ENCODE measurements around the gene CBARP. TPM values are rescaled to one million over a fixed set of nuclear protein-coding genes. Genes with fewer than 3 reads are reported as not detected.

The CBARP gene
- total RNA-seq, 1 donor from 2014 or later, result 13.9 TPM

DNA sequence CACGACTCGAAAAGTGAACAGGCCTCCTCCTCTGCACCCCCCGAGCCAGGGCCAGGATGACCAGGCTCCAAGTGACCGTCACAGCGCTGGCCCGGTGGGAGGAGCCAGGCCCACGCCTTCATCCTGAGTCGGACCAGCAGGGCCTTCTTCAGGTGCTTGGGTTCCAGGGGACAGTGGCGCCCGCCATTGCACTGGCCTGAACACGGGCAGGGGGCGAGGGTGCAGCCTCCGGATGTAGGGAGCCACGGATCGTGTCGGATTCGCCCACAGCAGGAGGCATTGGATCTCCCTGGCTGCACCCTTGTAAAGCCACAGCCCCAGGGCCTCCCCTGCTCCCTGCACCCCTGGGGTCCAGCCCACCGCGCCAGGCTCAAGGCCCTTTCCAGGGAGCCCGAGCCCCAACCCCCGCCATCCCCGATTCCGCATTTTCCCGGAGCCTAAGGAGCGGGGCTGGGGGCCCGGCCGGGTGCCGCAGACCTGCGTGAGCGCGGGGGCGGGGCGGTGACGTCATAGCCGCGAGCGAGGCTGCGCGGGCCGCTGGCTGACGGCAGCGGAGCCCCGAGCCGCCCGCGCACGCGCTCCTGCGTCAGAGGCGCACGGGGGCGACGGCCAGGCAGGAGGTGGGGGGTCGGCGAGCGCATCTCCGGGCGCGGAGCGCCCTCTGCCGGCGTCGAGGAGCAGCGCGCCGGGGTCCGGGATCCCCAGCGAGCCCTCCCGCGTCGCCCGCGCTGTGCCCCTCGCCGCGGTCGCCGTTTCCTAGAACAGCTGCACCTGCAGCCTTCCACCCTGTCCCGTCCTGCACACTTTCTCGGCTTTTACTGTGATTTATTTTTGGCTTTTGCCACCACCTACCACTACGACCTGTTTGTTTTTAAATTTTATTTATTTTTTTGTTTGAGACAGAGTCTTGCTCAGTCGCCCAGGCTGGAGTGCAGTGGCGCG, 2.3 kb upstream of the CBARP start:
- DNase-seq (ENCODE audit: extremely low read depth, low read depth, low spot score), result no peak

DNA sequence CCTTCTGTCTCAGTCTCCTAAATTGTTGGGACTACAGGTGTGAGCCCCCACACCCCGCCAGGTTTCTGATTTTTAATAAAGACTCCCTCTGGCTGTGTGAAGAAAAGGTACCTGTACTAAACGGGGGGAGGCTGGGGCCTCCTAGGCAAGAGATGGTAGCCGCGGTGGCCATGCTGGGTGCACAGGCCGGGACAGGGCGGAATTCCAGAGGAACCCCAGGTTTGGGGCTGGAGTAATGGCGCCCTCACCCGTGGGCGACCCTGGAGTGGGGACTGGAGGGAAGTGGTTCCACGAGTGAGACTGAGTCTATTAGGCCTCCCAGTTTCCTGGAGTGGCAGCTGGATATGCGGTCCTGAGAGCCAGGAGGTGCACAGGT, 1.6 kb upstream of the CBARP start:
- DNase-seq (ENCODE audit: extremely low read depth, low read depth, low spot score), result no peak

DNA sequence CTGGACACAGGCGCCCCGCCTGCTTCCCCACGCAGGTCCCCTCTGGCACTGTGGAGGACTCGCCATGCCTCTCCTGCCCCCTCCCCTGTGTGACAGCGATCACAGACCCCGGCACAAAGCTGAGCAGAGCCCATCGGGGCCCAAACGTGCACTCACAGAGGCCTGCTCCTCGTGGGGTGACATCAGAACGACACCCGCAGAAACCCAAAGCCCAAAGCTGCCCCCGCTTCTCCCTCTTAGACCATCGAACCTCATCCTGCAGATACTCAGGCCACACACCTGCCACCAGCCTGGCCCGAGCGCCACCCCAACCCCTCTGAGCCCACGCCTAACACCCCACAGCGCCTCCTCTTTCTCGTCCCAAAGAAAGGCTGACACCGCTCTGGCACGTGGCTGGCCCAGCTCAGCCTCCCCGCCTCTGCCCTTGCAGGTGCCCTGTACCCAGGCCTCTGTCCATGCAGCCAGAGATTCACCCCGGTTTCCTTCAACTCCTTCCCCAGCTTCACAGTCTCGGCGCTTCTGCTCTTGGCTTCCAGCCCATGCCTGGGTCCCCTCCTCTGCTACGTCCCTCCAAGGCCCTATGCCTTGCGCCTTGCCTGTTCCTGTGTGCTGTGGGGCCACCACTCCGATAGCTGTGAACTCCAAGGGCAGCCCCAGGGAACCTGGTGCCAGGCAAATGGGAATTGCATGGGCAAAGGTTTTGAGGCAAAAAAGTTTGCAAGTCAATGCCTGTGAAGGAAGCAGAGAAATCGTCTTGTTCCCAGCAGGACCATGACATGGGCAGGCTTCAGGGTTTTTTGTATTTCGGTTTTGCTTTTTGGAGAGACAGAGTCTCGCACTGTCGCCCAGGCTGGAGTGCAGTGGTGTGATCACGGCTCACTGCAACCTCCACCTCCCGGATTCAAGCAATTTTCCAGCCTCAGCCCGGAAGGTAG, 831 bp upstream of the CBARP start:
- no peak for DNase-seq (ENCODE audit: extremely low read depth, low read depth, low spot score)

DNA sequence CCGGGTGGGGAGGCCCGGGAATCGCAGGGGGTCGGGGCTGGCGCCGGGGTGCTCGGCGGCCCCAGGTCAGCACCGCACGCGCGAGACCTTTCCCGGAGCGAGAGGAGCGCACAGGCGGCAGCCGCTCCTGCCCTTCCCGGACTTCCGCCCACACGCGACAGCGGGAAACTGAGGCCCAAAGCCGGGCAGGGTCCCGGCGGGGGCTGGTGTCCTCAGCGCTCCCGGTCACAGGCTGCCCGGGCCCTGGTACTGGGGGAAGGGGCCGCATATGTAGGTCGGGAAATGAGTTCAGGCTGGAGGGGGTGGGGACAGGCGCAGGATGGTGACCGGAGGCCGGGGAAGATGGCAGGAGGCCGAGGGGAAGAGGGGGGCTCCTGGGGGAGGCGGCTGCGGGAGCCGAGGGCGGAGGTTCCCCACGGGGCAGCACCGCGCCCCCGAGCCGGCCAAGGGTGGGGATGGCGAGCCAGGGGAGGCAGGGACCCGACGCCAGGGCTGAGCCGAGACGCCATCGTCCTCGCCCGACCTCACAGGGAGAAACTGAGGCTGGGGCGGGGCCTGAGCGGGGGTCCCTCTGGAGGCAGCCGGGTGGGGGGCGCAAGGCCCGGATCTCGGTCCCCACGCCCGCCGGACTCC, 662 bp downstream of the CBARP start:
- DNase-seq (ENCODE audit: extremely low read depth, low read depth, low spot score), result no peak

DNA sequence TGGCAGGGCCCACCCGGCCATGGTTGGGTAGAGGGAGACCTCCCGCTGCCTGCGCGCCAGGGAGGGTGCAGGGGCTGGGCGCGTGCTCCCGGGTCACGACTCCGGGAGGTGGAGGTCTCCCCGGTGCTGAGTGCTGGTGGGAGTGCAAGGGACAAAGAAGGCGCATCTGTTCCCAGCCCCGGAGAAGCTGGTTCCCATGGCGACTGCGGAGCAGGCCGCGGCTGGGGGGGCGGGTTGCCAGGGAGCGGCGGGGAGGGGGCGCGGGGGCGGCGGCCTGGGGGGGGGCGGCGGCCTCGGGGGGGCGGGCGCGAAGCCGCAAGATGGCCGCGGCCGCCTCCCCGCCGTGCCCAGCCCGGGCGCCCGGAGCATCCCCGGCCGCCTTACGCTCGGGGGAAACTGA, 1.2 kb downstream of the CBARP start:
- no peak for DNase-seq (ENCODE audit: extremely low read depth, low read depth, low spot score)

DNA sequence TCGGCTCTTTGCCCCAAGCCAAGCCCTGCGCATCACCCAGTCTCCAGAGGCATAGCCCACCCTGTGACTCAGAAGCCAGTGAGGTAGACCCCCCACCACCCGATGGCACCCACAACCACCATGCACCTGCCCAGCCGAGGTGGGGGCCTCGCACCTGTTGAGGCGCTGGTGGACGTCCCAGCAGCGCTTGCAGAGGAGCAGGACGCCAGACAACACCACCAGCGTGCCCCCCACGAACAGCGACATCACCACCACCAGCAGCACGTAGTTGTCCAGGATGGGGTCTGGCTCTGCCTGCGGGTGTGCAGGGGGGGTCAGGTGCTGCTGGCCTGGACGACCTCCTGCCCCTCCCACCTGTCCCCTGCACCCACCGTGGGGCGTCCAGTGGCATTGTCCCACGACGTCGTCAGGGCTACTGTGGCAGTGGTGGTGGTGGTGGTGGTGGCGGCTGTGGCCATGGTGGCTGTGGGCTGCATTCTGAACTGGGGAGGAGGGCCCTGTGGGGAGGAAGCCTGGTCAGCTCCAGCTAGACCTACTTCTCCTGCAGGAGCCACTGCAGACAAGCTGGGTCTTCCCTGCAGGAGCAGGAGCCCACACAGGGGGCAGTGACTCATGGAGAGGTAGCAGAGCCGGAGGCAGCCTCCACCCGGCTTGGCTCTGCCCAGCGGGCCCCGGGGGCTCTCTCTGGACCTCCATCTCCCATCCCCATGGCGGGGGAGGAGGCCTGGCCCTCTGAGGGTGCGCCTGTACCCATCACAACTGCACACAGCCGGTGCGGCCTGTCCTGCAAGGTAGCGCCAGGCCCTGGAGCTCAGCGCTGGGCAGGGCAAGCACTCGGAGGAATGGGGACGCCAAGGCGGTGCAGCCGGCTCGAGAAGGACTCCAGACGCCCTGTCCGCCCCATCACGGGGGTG, 1.9 kb downstream of the CBARP start:
- no peak for DNase-seq (ENCODE audit: extremely low read depth, low read depth, low spot score)

DNA sequence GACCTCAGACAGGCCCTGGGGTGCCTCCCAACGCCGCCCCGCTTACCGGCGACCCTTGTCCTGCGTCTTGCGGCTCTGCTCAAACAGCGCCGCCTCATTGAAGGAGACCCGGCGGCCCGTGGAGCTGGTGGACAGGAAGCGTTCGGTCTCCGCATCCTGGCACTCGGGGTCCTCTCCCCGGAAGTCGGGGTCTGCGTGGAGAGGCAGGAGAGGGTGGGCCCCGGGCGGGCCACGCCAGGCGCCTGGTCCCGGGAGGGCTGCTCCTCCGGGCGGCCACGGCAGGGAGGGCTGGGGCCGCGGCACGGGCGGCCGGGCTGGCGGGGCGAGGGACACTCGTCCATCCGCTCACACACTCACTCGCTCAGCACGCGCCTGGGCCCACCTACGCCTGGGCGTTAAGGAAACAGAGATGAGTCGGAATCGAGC, 2.8 kb downstream of the CBARP start:
- no peak for DNase-seq (ENCODE audit: extremely low read depth, low read depth, low spot score)

DNA sequence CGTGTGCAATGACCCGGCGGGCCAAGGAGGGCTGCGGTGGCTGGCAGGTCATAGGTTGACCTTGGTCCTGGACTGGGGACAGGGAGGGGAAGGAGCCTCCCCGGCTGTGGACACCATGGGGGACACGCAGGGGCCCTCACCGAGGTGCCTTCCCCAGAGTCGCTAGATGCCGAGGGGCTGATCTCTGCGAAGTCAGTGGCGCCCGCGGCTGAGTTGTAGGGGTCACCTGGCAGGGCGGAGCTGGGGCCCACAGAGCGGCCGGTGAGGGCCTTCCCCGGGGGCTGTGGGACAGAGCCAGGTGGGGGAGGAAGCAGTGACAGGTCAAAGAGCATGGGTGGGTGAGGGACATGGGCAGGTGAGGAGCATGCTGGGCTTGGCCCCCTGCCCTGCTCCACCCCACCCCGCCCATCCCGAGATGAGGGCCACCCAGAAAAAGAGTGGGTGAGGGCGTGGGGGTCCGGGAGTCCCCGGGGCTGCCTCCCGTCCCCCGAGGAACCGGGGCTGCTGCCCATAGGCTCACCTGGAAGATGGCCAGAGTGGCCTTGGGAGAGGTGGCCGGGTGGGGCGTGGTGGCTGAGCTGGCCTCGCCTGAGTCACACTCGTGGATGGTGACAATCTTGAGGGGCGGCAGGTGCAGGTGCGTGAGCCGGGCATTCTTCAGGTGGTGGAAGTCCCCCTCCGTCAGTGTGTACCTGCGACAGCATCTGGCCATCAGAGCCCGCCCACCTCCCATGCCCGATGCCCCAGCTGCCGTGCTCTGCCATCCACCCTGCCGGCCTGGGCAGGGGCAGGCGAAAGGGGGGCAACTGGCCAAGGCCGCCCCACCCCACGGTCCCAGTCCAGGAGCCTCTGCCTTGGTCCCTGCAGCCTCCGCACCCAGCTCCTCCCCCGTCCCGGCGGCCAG, 3.5 kb downstream of the CBARP start:
- no peak for DNase-seq (ENCODE audit: extremely low read depth, low read depth, low spot score)

DNA sequence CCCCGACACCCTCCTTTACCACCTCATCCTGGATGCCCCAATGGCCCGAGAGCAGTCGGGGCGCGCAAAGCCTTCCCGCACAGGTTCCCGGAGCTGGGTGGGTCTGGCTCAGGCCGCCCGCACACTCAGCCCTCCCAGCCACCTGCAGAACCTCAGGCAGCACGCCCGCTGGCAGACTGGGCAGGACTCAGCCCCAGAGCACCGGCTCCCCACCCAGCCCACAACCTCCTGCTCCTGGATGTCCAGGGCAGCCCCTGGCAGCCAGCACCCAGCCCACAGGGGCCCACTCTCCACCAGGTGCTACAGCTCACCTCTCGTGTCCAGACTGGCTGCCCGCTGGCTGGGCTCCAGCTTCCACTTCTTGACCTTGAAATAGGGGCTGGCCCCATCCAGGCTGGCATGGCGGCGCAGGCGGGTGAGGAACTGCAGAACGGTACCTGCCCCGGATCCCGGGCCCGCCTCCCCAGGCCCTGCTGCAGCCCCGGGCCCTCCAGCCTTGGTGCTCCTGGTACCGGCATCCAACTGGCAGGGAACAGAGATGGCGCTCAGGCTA, 4.6 kb downstream of the CBARP start:
- no peak for DNase-seq (ENCODE audit: extremely low read depth, low read depth, low spot score)

DNA sequence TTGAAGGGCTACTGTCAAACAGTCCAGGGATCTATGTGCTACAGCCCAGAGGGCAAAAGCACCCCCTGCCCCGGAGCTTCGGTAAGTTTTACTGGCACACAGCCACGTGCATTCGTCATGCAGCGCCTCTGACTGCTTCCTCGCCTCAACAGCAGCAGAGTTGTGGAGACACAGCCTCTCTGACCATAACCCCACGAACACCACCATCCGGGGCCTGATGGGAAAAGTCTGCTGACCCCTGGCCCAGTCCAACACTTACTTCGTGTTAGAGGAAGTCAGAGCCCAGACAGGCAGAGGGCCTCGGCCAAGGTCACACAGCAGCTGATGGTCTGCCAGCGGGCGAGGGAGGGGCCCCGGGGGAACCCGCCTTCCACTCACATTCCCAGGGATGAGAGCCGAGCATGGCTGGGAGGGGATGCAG, 5.1 kb downstream of the CBARP start:
- no peak for DNase-seq (ENCODE audit: extremely low read depth, low read depth, low spot score)

DNA sequence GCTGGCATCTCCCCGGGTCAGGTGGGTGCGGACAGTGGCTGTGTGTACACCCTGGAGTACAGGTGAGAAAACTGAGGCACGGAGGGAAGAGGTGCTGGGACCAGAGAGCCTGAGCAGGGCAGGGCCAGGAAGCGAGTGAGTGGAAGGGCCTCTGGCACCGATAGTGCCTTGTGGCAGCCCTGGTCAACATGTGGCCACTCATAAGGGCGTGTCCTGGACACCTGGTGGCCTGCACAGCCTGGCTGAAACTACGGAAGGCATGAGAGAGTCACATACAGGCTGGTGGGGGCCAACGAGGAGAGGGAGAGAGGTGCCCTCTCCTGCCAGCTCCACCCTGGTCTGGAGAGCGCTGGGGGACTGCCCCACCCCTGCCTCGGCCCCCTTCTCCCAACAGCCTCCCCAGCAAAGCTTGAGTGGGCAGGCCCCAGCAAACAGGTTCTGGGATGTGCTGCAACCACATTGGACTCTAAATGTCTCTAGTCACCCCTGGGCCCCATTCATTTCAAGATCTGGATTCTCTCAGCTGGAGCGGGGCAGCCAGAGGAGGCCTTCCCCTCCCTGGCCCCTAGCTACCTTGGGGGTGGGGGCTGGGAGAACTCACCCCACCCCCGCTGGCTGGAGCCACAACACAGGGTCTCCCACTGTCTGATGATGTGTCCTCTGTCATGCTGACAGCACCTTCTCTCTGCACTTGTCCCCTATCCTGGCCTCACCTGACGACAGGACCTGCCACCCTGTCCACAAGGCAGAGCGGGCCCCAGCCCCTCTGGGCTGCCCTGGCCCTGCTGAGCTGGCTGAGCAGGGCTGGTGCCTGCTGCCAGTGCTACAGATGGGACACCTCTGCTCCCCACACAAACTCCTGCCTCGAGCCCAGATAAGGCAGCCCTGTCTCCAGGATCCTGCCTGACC, 5.8 kb downstream of the CBARP start:
- no peak for DNase-seq (ENCODE audit: extremely low read depth, low read depth, low spot score)

DNA sequence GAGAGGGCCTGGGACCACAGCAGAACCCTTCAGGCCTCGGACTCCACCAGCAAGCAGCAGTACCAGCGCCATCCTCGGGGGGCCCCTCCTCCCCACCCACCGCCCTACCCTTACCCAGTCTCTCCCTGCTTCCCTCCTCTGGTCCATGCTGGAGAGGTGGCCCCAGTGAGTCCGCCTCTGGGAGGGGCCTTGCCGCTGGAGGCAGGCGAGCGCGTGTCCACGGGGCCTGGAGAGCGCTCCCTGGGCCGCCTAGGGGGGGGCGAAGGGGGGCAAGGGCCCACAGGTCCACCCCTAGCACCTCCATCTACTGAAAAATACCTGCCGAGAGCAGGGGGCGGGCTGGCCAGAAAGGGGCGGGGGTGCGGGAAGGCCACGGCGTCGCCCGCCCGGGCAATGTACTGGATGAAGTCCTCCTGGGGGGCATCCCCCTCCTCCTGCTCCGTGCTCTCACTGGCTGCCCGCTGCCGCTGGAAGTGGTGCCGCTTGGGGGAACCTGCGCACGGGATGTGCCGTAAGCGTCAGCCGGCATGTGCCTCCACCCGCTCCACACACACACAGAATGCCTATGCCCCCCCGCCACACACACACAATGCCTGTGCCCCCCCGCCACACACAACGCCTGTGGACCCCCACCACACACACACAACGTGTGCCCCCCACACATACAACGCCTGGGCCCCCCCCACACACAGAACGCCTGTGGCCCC, 6.9 kb downstream of the CBARP start:
- DNase-seq (ENCODE audit: extremely low read depth, low read depth, low spot score), result no peak

DNA sequence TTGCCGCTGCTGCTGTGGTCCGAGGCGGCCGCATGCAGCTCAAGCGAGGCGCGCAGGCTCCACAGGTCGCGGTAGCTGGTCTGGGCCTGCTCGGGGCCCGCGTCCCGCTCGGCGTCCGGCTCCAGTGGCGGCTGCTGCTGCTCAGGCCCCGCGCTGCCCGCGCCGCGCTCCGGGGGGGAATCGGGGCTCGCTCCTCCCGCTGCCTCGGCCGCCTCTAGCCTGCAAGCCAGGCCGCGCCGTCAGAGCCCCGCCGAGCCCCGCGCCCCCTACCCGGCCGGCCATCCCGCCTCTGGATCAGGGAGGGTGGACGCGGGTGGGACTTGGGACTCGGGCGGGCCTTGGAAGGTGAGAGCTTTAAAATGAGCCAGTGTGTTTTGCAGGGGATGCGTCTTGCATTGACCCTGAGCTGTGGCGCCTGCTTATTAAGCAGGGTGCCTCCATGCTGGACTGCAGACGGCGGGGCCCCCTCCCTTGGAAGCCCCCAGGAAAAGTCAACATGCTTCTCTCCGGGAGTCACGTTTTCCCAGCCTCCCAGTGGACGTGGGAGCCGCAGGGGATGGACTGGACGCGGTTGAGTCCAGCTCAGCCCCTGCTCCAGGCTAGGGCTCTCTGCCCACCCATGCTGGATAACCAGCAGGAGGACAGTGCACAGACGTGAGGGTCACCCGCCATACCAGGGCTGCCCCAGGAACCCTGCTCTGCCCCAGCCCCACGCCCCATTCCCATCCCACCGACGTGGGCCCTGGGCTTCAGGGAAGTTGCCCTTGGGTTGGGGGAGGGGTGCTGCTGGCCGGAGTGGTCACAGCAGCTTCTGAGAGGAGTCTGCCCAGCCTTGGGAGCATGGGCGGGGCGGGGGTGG, 7.7 kb downstream of the CBARP start:
- DNase-seq (ENCODE audit: extremely low read depth, low read depth, low spot score), result no peak

DNA sequence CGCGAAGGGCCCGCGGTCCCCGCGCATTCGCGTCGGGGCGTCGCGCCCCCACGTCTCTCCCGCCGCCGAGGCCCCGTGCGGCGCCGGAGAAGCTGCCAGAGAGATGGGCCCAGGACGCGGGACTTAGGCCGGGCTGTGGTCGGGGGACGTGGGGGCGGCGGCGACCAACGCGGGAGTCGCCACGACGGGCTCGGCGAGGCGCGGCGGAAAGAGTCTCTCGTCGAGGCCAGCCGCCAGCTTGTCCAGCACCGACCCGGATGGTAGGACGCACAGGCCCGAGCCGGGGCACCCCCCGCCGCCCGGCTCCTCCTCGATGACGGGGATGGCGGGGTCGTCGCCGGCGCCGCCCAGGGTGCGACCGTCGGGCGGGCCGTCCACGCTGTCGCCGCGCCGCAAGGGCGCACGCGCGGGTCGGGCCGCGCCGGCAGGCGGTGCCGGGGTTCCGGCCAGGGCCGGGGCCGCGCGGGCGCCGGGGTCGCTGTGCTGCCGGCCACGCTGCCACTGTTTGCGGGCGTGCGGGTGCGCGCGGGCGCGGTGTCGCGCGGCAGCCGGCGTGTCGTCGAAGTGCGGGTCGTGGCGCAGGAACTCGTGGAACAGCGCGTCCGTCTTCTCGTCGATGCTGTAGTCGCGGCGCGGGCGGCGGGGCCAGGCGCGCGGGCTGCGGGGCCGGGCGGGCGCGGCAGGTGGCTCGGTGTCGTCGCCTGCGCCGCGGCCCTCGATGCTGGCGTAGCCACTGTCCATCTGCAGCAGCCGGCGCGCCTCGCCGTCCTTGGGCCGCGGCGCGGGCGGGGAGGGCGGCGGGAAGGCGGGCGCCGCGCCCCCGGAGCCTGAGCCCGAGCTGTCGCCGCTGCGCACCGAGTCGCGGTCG, 8.5 kb downstream of the CBARP start:
- no peak for DNase-seq (ENCODE audit: extremely low read depth, low read depth, low spot score)
